C4-2B (cell line): ENCODE results near the gene PRKG1.

Experiments used
- CTCF ChIP-seq: fragments of 450-650 bp; conservative IDR thresholded peaks from 2 replicates; pipeline ENCODE4 v1.5.1; 2017; ENCODE audit warnings: mild to moderate bottlenecking
- ZFX ChIP-seq: fragments of 450-650 bp; IDR thresholded peaks from 2 replicates; pipeline ENCODE4 v1.6.1; 2017

DNA sequence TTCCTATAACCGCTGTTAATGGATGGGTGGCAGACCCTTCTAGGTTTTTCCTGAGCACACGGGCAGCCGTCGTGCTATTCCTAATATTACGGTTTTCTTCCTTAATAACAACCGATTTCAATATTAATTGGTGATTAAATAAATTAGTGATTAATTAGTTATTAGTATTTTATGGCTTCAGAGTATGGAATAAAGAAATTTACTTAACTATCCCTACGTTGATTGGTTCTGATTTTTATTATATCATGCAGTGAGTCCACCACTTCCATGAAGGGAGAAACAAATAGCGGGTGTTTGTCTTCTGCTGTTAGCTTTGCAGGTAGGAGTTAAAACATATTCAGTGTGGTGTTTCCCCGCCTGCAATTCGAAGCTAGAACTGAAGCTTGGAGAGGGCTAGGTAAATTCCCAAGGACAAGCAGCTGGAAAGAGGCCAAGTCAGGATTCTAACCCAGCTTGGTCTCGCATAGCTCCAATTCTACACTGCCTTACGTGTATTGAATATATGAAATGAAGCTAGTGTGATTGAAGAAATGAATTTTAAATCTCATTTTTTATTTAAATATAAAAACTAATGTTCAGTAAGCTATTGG is 626.0 kb downstream of the PRKG1 start:
- TF ChIP-seq CTCF (no peak), ZFX (no peak)
